NCI-H1694 treated with DMSO at 0.1 percent for 48 hours (cell line): ENCODE data around the gene SYPL2.

Source experiments
- DNase-seq: peaks from one replicate; lab custom pipeline; 2025; lab: John Stamatoyannopoulos, UW

Gene SYPL2

GRCh38 chr1:109516872-109517271 lies 50.5 kb downstream of the SYPL2 start:
- peak; percentile 41 for DNase-seq

- DNase-seq = no peak
Observed at GRCh38 chr1:109517337-109517736, 51.0 kb downstream of the SYPL2 start.

- DNase-seq = no peak
Observed at GRCh38 chr1:109521002-109521951, 54.9 kb downstream of the SYPL2 start.

GRCh38 chr1:109522026-109522425 lies 55.7 kb downstream of the SYPL2 start:
- no peak for DNase-seq

GRCh38 chr1:109523706-109524105 lies 57.4 kb downstream of the SYPL2 start:
- no peak for DNase-seq

- no peak for DNase-seq
Observed at GRCh38 chr1:109527098-109527811, 60.9 kb downstream of the SYPL2 start.

- DNase-seq = peak; percentile 74
Observed at GRCh38 chr1:109527846-109528695, 61.7 kb downstream of the SYPL2 start.

- DNase-seq = no peak
Observed at GRCh38 chr1:109528712-109529111, 62.4 kb downstream of the SYPL2 start.

- peak; percentile 69 for DNase-seq
Observed at GRCh38 chr1:109529881-109530456, 63.6 kb downstream of the SYPL2 start.

- peak; percentile 86 for DNase-seq
Observed at GRCh38 chr1:109530457-109531087, 64.2 kb downstream of the SYPL2 start.

GRCh38 chr1:109531380-109531779 lies 65.0 kb downstream of the SYPL2 start:
- no peak for DNase-seq
